ENCODE measurements around the gene FAM13A.

GRCh38 chr4:88940506-88940905 is 116.5 kb downstream of the FAM13A start:
- TF ChIP-seq CTCF (IDR thresholded peaks at IDR 0.05; ENCODE audit: low read depth, low read length, poor library complexity, severe bottlenecking) (no peak), EZH2phosphoT487 (IDR thresholded peaks at IDR 0.05; ENCODE audit: borderline replicate concordance, low read length) (no peak)

Data from DOHH2 (cell line).